HG03135 (cell line): ENCODE measurements around the gene PFN4.
"Not testable (repeated sequence)": the region's sequence is repeated elsewhere in the genome, so short reads cannot be mapped to it uniquely, and the experiment has no call there.

Experiments
- ATAC-seq: cut with Tn5 transposase; IDR thresholded peaks from one replicate; pipeline ENCODE4 v1.9.1; 2021; ENCODE audit warnings: mild to moderate bottlenecking, moderate library complexity; ENCODE audit not compliant: unreplicated experiment

PFN4 gene

DNA sequence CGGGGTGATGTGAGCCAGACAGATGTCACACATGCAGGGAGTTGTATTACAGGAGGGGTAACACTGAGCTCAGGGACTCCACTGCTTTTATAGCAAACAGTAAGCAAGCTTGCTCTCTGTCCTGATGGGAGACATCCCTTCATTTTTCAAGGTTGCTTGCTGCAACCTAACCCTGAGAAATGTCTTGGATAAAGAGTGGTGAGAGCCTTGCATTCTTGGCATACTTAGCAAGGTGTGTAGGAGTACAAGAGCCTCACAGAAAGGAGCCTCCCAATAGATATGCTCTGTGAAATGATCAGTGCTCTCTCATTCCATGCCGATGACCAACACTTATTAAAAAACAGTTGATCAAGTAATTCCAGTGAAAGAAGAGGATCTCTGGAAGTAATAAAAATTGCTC, 8.1 kb downstream of the PFN4 start:
- no peak for ATAC-seq

DNA sequence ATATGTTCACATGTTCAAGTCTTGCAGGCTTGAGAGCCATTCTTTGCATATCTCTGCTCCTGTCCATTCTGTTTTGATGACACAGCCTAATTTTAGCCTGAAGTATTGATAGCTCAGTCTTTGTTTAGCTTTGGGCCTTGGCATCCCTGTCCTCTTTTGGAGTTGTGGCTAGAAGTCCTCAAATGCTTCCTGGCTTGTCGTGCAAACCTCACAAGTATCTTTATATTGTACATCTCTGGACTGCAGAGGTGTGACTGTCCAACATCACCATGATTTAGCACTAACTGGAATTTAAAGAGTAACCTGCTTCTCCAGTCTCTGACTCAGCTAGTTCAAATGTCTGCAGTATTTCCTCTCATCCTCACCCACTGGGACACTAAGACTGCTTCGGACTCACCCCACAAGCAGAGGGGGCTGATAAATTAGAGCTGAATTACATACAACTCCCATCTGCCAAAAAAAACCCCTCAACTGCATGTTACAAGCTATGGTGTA, 11.7 kb downstream of the PFN4 start:
- no peak for ATAC-seq

DNA sequence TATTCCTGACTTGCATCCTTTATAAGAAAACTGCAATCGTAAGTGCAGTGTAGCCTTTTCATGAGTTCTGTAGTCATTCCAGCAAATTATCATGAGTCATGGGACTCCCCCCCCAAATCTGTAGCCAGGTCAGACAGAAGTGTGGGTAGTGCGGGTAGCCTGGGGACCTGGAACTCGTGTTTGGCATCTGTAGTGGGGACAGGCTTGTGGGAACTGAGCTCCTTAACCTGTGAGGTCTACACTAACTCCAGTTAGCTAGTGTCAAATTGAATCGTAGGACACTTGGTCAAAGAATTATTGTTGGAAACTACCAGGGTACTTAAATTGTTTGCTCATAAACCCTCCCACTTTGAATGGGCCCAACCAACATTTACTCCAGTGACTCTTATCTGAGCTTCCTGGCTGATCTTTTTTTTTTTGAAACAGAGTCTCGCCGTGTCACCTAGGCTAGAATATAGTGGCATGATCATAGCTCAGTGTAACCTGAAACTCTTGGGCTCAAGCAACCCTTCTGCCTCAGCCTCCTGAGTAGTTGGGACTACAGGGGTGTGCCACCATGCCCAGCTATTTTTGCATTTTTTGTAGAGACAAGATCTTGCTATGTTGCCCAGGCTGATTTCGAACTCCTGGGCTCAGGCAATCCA, 12.4 kb downstream of the PFN4 start:
- no peak for ATAC-seq

DNA sequence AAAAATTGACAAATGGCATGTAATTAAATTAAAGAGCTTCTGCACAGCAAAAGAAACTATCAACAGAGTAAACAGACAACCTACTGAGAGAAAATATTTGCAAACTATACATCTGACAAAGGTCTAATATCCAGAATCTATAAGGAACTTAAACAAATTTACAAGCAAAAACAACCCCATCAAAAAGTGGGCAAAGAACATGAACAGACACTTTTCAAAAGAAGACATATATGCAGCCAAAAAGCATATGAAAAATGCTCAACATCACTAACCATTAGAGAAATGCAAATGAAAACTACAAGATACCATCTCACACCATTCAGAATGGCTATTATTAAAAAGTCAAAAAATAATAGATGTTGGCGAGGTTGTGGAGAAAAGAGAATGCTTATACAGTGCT, 13.7 kb downstream of the PFN4 start:
- ATAC-seq: not testable (repeated sequence)

- ATAC-seq: no peak
These were observed 15.8 kb downstream of the PFN4 start for GRCh38 chr2:24107336-24107735.

DNA sequence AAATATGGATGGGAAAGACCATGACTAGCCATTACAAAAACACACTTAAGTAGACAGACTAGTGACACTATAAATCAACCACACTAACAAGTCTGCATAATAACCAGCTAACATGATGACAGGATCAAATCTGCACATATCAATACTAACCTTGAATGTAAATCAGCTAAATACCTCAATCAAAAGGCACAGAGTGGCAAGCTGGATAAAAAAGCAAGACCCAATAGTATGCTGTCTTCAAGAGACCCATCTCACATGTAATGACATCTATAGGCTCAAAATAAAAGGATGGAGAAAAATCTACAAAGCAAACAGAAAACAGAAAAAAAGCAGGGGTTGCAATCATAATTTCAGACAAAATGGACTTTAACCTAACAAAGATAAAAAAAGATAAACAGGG, 16.3 kb downstream of the PFN4 start:
- no peak for ATAC-seq

DNA sequence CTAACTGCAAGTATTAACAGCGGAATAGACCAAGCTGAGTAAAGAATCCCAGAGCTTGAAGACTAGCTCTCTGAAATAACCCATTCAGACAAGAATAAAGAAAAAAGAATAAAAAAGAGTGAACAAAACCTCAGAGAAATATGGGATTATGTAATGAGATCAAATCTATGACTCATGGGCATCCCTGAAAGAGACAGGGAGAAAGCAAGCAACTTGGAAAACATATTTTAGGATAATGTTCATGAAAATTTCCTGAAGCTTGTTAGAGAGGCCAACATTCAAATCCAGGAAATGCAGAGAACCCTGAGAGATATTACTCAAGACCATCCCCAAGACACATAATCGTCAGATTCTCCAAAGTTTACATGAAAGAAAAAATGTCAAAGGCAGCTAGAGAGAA, 17.3 kb downstream of the PFN4 start:
- no peak for ATAC-seq

DNA sequence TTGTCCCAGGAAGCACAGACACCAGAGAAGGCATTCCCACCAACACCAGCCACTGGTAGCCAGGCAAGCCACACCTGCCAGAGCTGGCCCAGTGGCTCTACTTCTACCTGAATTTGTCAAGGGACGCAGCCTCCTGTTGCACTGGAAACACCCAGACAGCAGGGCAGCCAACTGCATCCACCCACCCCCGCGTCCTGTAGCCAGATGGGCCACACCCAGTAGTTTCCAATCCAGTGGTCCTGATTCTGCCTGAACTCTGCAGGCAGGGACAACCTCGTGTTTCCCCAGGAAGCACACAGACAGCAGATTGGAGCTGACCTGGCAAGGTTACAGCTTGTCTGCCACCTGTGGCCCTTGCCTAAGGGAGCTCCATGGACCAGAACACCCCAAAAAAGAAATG, 18.2 kb downstream of the PFN4 start:
- ATAC-seq: no peak

DNA sequence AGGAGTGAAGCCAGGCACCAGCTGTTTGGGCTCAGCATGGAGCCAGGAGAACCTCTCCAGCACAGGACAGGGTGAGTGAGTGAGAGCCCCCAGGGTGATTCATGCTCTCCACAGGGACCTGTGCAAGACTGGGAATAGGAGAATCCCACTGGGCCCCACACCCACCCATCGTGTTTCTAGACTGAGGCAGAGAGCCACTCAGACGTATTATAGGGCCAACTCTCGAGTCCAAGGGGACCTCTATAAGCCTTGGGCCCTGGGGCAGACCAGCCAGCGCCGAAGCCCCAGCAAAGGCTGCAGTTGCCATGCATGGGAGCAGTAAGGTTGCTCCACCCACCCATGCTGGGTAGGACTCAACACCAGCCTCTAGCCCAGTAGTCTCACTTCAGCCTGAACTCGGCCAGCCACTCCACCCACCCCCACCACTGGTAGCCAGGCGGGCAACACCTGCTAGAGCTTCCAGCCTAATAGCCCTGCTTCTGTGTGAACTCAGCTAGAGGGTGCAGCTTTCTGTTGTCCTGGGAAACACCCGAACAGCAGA, 19.0 kb downstream of the PFN4 start:
- no peak for ATAC-seq

- ATAC-seq: no peak
These were observed 20.5 kb downstream of the PFN4 start for GRCh38 chr2:24102677-24103076.

- no peak for ATAC-seq
These were observed 21.1 kb downstream of the PFN4 start for GRCh38 chr2:24101992-24102391.

GRCh38 chr2:24100732-24101131, 22.4 kb downstream of the PFN4 start:
- ATAC-seq: not testable (repeated sequence)

DNA sequence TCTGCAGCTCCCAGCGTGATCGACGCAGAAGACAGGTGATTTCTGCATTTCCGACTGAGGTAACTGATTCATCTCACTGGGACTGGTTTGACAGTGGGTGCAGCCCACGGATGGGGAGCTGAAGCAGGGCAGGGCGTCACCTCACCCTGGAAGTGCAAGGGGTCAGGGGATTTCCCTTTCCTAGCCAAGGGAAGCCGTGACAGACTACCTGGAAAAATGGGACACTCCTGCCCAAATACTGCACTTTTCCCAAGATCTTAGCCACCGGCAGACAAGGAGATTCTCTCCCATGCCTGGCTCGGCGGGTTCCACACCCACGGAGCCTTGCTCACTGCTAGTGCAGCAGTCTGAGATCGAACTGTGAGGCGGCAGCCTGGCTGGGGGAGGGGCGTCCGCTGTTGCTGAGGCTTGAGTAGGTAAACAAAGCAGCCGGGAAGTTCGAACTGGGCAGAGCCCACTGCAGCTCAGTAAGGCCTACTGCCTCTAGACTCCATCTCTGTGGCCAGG, 27.9 kb downstream of the PFN4 start:
- not testable (repeated sequence) for ATAC-seq

- not testable (repeated sequence) for ATAC-seq
These were observed 29.9 kb downstream of the PFN4 start for GRCh38 chr2:24093270-24093669.

DNA sequence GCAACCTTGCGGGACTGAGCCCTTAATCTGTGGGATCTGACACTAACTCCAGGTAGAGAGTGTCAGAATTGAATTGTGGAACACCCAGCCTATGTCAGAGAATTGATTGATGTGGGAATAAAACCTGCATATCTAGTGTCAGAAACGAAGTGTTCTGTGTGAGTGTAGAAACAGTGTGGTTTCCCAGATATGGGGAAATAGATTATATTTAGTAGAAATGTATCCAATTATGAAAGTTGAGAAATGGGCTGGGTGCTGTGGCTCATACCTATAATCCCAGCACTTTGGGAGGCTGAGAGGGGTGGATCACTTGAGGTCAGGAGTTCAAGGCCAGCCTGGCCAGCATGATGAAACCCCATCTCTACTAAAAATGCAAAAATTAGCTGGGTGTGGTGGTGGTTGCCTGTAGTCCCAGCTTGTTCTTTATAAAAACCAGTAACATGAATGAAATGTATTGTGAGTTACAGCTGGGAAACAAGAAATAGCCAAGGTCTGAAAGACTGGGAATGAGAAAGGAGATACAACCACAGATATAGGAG, 34.2 kb downstream of the PFN4 start:
- no peak for ATAC-seq

DNA sequence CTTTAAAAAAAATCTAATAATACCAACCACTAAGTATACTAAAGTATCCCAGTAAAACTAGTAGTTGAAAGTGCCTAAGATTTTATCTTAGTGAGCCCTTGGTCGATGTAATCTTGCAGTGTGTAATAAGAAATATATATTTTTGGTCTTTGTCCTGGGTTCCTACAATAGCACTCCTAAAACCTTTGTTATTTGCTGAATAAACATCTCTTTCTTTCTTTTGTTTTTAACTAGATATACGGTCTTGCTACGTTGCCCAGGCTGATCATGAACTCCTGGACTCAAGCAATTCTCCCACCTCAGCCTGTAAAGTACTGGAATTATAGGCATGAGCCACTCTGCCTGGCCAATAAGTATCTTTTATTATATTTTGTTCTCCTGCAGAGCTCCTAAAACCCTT, 36.1 kb downstream of the PFN4 start:
- ATAC-seq: no peak

GRCh38 chr2:24086241-24086640, 36.9 kb downstream of the PFN4 start:
- no peak for ATAC-seq

DNA sequence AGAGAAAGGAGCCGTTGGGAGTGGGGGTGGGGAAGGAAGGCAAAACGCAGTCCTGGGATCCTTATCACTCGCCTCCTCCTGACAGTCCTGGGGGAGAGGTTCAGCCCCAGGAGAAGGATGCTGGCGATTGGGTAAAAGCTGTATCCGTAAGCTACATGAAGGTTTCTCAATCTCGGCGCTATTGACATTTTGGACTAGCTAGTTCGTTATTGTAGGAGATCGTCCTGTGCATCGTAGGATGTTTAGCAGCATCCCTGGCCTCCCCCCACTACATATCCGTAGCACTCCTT, 38.0 kb downstream of the PFN4 start:
- ATAC-seq: no peak

- peak; percentile 80 for ATAC-seq
These were observed 38.5 kb downstream of the PFN4 start, which contains the start of gene TP53I3 for GRCh38 chr2:24084386-24085199. TSS of gene TP53I3 (minus strand) at chr2:24084834. CDS start at chr2:24084326, 508 bp downstream.

- ATAC-seq: peak; percentile 71
These were observed 39.4 kb downstream of the PFN4 start for GRCh38 chr2:24083567-24084385.
